H9 (cell line): ENCODE results near the gene MED1. TPM values are rescaled to one million over a fixed set of nuclear protein-coding genes. Genes with fewer than 3 reads are reported as not detected.
"Not testable (repeated sequence)": the region's sequence is repeated elsewhere in the genome, so short reads cannot be mapped to it uniquely, and the experiment has no call there.

Experiments
- DNase-seq: peaks from one replicate; pipeline ENCODE4 v3.0.0-alpha.2; 2017
- H2AFZ ChIP-seq: one replicate; pipeline ENCODE4 v1.6.1; 2013; ENCODE audit warnings: mild to moderate bottlenecking, low read length, control low read depth, moderate library complexity
- H2AK5ac ChIP-seq: 2 replicates; pipeline ENCODE4 v1.6.1; 2013; ENCODE audit warnings: low read length, control low read depth, mixed read lengths; ENCODE audit not compliant: insufficient read length
- H2BK120ac ChIP-seq: one replicate; pipeline ENCODE4 v1.6.1; 2013; ENCODE audit warnings: low read depth, mild to moderate bottlenecking, low read length, control low read depth, inconsistent platforms; ENCODE audit not compliant: poor library complexity, severe bottlenecking
- H2BK12ac ChIP-seq: 2 replicates; pipeline ENCODE4 v1.6.1; 2013; ENCODE audit warnings: low read length, control low read depth, mixed read lengths, low read depth; ENCODE audit not compliant: insufficient read length
- H2BK15ac ChIP-seq: 2 replicates; pipeline ENCODE4 v1.6.1; 2013; ENCODE audit warnings: low read depth, low read length, control low read depth
- H2BK20ac ChIP-seq: one replicate; pipeline ENCODE4 v1.6.1; 2013; ENCODE audit warnings: low read depth, mild to moderate bottlenecking, low read length, control low read depth, inconsistent platforms; ENCODE audit not compliant: poor library complexity, severe bottlenecking
- H2BK5ac ChIP-seq: 2 replicates; pipeline ENCODE4 v1.6.1; 2013; ENCODE audit warnings: low read length, control low read depth, mixed read lengths; ENCODE audit not compliant: insufficient read length
- H3K14ac ChIP-seq: 2 replicates; pipeline ENCODE4 v1.6.1; 2013; ENCODE audit warnings: low read length, control low read depth; ENCODE audit not compliant: insufficient read depth
- H3K18ac ChIP-seq: 2 replicates; pipeline ENCODE4 v1.6.1; 2013; ENCODE audit warnings: low read depth, mild to moderate bottlenecking, mixed read lengths, low read length, control low read depth; ENCODE audit not compliant: insufficient read length
- H3K23ac ChIP-seq: 2 replicates; pipeline ENCODE4 v1.6.1; 2013; ENCODE audit warnings: low read length, control low read depth, mixed read lengths, low read depth; ENCODE audit not compliant: insufficient read length
- H3K23me2 ChIP-seq: 2 replicates; pipeline ENCODE4 v1.6.1; 2013; ENCODE audit warnings: low read depth, mild to moderate bottlenecking, mixed read lengths, low read length, control low read depth; ENCODE audit not compliant: insufficient read length, poor library complexity, severe bottlenecking
- H3K27ac ChIP-seq: 2 replicates; pipeline ENCODE4 v1.5.1; 2013; ENCODE audit warnings: low read length, control low read depth, mixed read lengths, low read depth; ENCODE audit not compliant: insufficient read length
- H3K27me3 ChIP-seq: 2 replicates; pipeline ENCODE4 v1.6.1; 2013; ENCODE audit warnings: low read length, control low read depth, inconsistent platforms; ENCODE audit not compliant: insufficient read depth
- H3K4ac ChIP-seq: 2 replicates; pipeline ENCODE4 v1.6.1; 2013; ENCODE audit warnings: low read depth, mild to moderate bottlenecking, control low read depth, inconsistent platforms, low read length, moderate library complexity
- H3K4me1 ChIP-seq: 2 replicates; pipeline ENCODE4 v1.6.1; 2013; ENCODE audit warnings: low read length, control low read depth, inconsistent platforms; ENCODE audit not compliant: insufficient read depth
- H3K4me2 ChIP-seq: 2 replicates; pipeline ENCODE4 v1.6.1; 2013; ENCODE audit warnings: low read length, control low read depth, mixed read lengths; ENCODE audit not compliant: insufficient read length, insufficient read depth
- H3K56ac ChIP-seq: 2 replicates; pipeline ENCODE4 v1.6.1; 2013; ENCODE audit warnings: low read depth, mild to moderate bottlenecking, mixed read lengths, low read length, control low read depth; ENCODE audit not compliant: insufficient read length
- H3K79me1 ChIP-seq: 2 replicates; pipeline ENCODE4 v1.6.1; 2013; ENCODE audit warnings: low read depth, mild to moderate bottlenecking, moderate library complexity, low read length, control low read depth, inconsistent platforms; ENCODE audit not compliant: insufficient read depth, poor library complexity, severe bottlenecking
- H3K79me2 ChIP-seq: 2 replicates; pipeline ENCODE4 v1.6.1; 2013; ENCODE audit warnings: low read length, control low read depth, inconsistent platforms; ENCODE audit not compliant: insufficient read depth
- H3K9ac ChIP-seq: 2 replicates; pipeline ENCODE4 v1.6.1; 2013; ENCODE audit warnings: low read length, control low read depth, mixed read lengths; ENCODE audit not compliant: insufficient read length; ENCODE audit errors: extremely low read depth
- H3K9me3 ChIP-seq: one replicate; pipeline ENCODE4 v1.6.1; 2013; ENCODE audit warnings: low read depth, low read length, inconsistent platforms; ENCODE audit not compliant: control insufficient read depth
- H3T11ph ChIP-seq: one replicate; pipeline ENCODE4 v1.6.1; 2013; ENCODE audit warnings: mild to moderate bottlenecking, low read length, control low read depth, inconsistent platforms
- H4K20me1 ChIP-seq: one replicate; pipeline ENCODE4 v1.6.1; 2013; ENCODE audit not compliant: control insufficient read depth, insufficient read length, insufficient read depth
- H4K5ac ChIP-seq: 2 replicates; pipeline ENCODE4 v1.6.1; 2013; ENCODE audit warnings: low read depth, mild to moderate bottlenecking, mixed read lengths, low read length, control low read depth; ENCODE audit not compliant: insufficient read length
- H4K8ac ChIP-seq: replicated peaks from 2 replicates; pipeline ENCODE4 v1.6.1; 2013; ENCODE audit warnings: low read length, control low read depth, mixed read lengths, low read depth; ENCODE audit not compliant: insufficient read length
- H4K91ac ChIP-seq: 2 replicates; pipeline ENCODE4 v1.6.1; 2013; ENCODE audit warnings: low read depth, mild to moderate bottlenecking, moderate library complexity, mixed read lengths, low read length, control low read depth; ENCODE audit not compliant: insufficient read length
- H3K27ac Mint-ChIP-seq, 3 experiments: 2 replicates in 2 of 3; 3 replicates in 1 of 3; pipeline ENCODE4 v1.8.0; 2020 to 2021; ENCODE audit warnings: mixed read lengths in 3 of 3, mild to moderate bottlenecking in 1 of 3, moderate library complexity in 1 of 3
- H3K27me3 Mint-ChIP-seq: 2 replicates; pipeline ENCODE4 v1.8.0; 2021; ENCODE audit warnings: low read depth, mild to moderate bottlenecking, moderate library complexity, mixed read lengths
- H3K36me3 Mint-ChIP-seq, 3 experiments: 2 replicates in 2 of 3; 3 replicates in 1 of 3; pipeline ENCODE4 v1.8.0; 2020 to 2021; ENCODE audit warnings: low read depth in 3 of 3, mixed read lengths in 3 of 3; ENCODE audit not compliant: insufficient read depth in 1 of 3
- H3K4me1 Mint-ChIP-seq, 2 experiments: 2 replicates each; pipeline ENCODE4 v1.8.0; 2020; ENCODE audit warnings: mixed read lengths in 2 of 2
- H3K4me3 Mint-ChIP-seq, 2 experiments: 2 replicates in 1 of 2; 3 replicates in 1 of 2; pipeline ENCODE4 v1.8.0; 2020 to 2021; ENCODE audit warnings: mild to moderate bottlenecking in 2 of 2, mixed read lengths in 2 of 2, moderate library complexity in 1 of 2
- H3K9me3 Mint-ChIP-seq, 2 experiments: 2 replicates in 1 of 2; 3 replicates in 1 of 2; pipeline ENCODE4 v1.8.0; 2020; ENCODE audit warnings: mild to moderate bottlenecking in 2 of 2, mixed read lengths in 2 of 2, moderate library complexity in 1 of 2
- WGBS: extraction: QIAGEN DNeasy Blood & Tissue Kit; methylation state at CpG from one replicate; pipeline ENCODE4 v1.1.7; 2013; ENCODE audit warnings: missing lambda C conversion rate, low lambda C conversion rate, mixed read lengths; ENCODE audit not compliant: insufficient read length; ENCODE audit errors: extremely low coverage; 5-methylcytosine and 5-hydroxymethylcytosine counted together
- total RNA-seq: library from RNA; stranded (reverse); gene quantifications from 2 replicates; pipeline ENCODE4 v1.2.1, GENCODE V29; 2021

MED1 gene
- total RNA-seq, 1 experiment from 2014 or later, result 59.2 TPM

DNA sequence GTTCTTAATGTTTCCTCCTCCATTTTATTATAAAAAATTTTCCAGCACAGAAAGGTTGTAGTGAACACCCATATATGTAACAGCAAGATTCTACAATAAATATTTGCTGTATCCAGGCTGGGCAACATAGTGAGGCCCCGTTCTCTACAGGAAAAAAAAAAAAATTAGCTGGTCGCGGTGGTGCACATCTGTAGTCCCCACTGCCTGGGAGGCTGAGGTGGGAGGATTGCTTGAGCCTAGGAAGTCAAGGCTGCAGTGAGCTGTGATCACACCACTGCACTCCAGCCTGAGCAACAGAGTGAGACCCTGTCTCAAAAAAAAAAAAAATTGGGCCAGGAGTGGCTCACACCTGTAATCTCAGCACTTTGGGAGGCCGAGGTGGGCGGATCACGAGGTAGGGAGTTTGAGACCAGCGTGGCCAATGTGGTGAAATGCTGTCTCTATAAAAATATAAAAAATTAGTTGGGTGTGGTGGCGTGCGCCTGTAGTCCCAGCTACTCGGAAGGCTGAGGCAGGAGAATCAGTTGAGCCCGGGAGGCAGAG is 13.6 kb upstream of the MED1 start:
- not testable (repeated sequence) for H4K20me1 ChIP-seq, H3K9me3 Mint-ChIP-seq, H2BK12ac ChIP-seq, H3K4me1 ChIP-seq, H3K9ac ChIP-seq, H3T11ph ChIP-seq, H3K18ac ChIP-seq, H3K9me3 ChIP-seq, H3K79me1 ChIP-seq, H3K27me3 ChIP-seq, H2AK5ac ChIP-seq, H2BK15ac ChIP-seq, H3K14ac ChIP-seq, DNase-seq, H2AFZ ChIP-seq, H3K27ac ChIP-seq, H2BK20ac ChIP-seq, H4K91ac ChIP-seq, H3K4ac ChIP-seq, H2BK120ac ChIP-seq, H3K56ac ChIP-seq, H3K27me3 Mint-ChIP-seq, H3K27ac Mint-ChIP-seq, H4K5ac ChIP-seq, H4K8ac ChIP-seq, H3K23ac ChIP-seq, H2BK5ac ChIP-seq
- peaks cover 13% of the 10 kb centered on the region for H3K23me2 ChIP-seq
- Mint-ChIP-seq H3K4me1 (peaks cover 14 to 23% of the 10 kb centered on the region in 2 experiments), H3K36me3 (peaks cover 1 to 27% (median 22%) of the 10 kb centered on the region in 3 experiments; a peak in 5 of 7 replicates), H3K4me3 (peak overlapping the region; percentile 85 to 96)
- H3K4me2 ChIP-seq, result peak overlapping the region; percentile 94
- no CpG with 5 or more reads among the region's 11 CpGs for WGBS
- H3K79me2 ChIP-seq, result peaks cover 29% of the 10 kb centered on the region; the same call in 1 of the 2 replicates
